Kidney epithelial cell (primary cell): ENCODE measurements around the gene STAMBPL1. TPM values are rescaled to one million over a fixed set of nuclear protein-coding genes. Genes with fewer than 3 reads are reported as not detected.

Experiments
- DNase-seq: peaks from one replicate; pipeline ENCODE4 v3.0.0-alpha.2; 2010; ENCODE audit warnings: low read depth
- H3K27me3 ChIP-seq: 2 replicates; pipeline ENCODE4 v1.6.0; 2011; ENCODE audit warnings: low read length; ENCODE audit not compliant: control insufficient read depth, insufficient read depth
- H3K36me3 ChIP-seq: 2 replicates; pipeline ENCODE4 v1.5.1; 2011; ENCODE audit warnings: low read length; ENCODE audit not compliant: control insufficient read depth, insufficient read depth
- H3K4me3 ChIP-seq: 2 replicates; pipeline ENCODE4 v1.5.1; 2011; ENCODE audit warnings: low read depth, mild to moderate bottlenecking, control low read depth, low read length
- total RNA-seq: library from RNA; depleted of rRNA; stranded (reverse); fragments of >200 nt; gene quantifications from 2 replicates; pipeline ENCODE4 v1.2.3, GENCODE V29; 2015
- TF ChIP-seq, protein P1 (sequence below): IDR thresholded peaks from 2 replicates; pipeline ENCODE4 v1.5.1; 2011; ENCODE audit warnings: mild to moderate bottlenecking, moderate library complexity, low read length, control low read depth, inconsistent platforms; ENCODE audit not compliant: insufficient read depth, poor library complexity, severe bottlenecking

The STAMBPL1 gene
- total RNA-seq, 1 donor from 2014 or later = 5.2 TPM

DNA sequence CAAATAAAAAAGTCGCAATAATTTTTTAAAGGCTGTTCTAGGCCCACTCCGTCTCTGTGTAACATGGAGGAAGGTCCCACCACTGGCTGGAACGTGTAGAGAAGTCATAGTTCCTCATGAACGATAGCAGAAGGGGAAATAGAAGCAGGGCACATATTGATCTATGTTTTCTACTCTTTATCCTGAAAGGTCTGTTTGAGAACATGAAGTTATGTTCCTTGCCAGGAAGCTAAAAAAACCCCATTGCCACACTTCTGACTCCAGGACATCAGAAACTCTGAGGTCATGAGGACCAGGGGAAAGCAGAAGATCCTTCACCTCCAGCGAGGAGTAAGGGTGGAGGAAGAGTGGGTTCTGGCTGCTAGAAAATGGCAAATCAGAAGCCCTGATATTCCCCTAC is 39.2 kb upstream of the STAMBPL1 start:
- H3K27me3 ChIP-seq = no peaks in the 10 kb centered on the region
- no peaks in the 10 kb centered on the region for H3K36me3 ChIP-seq
- no peak overlapping the region for H3K4me3 ChIP-seq
- DNase-seq = no peak
- TF ChIP-seq, protein P1, sequence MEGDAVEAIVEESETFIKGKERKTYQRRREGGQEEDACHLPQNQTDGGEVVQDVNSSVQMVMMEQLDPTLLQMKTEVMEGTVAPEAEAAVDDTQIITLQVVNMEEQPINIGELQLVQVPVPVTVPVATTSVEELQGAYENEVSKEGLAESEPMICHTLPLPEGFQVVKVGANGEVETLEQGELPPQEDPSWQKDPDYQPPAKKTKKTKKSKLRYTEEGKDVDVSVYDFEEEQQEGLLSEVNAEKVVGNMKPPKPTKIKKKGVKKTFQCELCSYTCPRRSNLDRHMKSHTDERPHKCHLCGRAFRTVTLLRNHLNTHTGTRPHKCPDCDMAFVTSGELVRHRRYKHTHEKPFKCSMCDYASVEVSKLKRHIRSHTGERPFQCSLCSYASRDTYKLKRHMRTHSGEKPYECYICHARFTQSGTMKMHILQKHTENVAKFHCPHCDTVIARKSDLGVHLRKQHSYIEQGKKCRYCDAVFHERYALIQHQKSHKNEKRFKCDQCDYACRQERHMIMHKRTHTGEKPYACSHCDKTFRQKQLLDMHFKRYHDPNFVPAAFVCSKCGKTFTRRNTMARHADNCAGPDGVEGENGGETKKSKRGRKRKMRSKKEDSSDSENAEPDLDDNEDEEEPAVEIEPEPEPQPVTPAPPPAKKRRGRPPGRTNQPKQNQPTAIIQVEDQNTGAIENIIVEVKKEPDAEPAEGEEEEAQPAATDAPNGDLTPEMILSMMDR = no peak

DNA sequence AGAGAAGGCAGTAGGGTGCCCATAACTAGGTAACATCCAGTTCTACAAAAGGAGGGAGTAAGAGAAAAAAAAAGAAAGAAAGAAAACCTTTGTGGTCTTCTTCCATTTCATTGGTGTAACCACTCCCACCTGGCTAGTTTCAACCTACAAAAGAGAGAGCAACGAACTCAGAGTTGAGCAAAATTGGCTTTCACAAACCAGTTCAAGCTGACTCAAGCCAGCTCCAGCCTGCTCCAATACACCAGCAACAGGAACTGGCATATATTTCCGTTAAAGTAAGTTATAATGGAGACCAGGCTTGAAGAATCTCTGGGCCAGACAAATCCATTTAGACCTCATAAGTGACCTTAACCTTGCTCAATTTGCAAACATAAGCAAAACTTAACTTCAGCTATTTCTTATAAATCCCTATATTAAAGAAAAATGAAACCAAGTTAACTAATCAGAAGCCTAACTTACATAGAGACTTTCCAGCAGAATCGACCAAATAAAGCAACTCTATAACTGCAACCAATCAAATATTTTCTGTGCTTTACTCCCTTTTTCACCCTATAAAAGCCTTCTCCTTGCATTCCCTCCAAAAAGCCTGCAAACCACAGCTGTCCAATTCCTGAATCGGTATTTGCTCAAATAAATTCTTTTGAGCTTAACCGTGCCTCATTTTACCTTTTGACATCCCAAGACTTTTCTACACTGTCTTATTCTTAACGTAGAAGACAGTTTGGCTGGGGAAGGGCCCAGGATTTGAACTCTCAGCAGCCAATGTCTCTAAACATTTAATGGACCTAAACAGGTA is 38.5 kb upstream of the STAMBPL1 start:
- DNase-seq = no peak
- H3K27me3 ChIP-seq = no peaks in the 10 kb centered on the region
- no peak overlapping the region for H3K4me3 ChIP-seq
- TF ChIP-seq, protein P1 = no peak
- no peaks in the 10 kb centered on the region for H3K36me3 ChIP-seq

DNA sequence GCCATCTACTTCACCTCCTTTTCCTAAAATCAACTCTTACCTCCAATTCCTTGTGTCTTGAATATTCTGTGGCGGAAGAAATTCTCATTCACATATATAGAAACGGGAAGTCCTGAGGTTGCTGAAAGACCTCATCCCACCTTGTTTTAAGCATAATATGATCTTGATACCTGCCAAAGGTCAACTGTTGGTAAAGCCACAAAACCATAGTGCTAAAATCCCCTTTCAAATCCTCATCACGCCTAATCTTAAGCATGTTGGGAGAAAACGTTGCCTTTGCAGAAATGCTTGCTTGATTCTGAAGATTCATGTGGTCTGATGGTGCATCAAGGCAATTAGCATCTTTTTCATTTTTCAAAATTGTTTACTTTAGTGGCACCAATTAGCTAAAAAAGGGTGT is 36.9 kb upstream of the STAMBPL1 start:
- no peaks in the 10 kb centered on the region for H3K36me3 ChIP-seq
- no peaks in the 10 kb centered on the region for H3K27me3 ChIP-seq
- TF ChIP-seq, protein P1 = no peak
- no peak for DNase-seq
- no peak overlapping the region for H3K4me3 ChIP-seq

DNA sequence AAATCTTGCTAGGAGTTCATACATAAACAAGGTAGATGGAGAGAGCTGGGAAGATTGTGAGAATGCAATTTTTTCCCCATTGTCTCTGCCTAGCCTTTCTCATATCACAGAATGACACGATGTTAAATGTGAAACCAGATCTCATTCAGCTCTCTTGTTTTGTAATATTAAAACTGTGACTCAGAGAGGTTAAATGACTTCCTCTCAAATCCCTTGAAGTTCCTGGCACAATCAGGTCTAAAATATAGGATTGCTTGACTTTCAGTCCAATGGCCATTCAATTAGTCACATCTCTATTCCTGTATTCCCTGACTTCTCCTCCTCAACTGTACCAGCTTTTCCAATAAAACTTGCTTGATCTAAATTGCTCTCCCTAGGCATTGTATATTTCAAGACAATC is 31.5 kb upstream of the STAMBPL1 start:
- peak; percentile 51 for DNase-seq
- H3K27me3 ChIP-seq = no peaks in the 10 kb centered on the region
- TF ChIP-seq, protein P1 = no peak
- H3K36me3 ChIP-seq = no peaks in the 10 kb centered on the region
- H3K4me3 ChIP-seq = no peak overlapping the region

DNA sequence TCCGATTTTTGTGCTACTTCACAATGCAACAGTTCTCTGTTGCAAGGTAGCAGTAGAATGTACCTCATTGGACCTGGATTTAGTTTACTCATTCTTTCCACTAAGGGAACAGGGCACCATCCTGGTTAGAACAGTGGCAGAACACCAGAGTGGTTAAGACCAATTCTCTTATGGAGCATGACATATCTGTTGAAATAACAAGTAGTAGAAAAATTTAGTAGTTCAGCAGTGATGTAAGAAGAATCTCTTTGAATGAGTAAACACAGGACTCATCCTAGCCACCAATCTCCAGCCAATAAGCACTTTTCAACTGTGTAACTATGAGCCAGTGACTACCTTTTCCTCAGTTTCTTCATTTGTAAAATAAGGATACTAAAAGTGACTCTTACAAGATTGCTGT is 30.8 kb upstream of the STAMBPL1 start:
- no peaks in the 10 kb centered on the region for H3K36me3 ChIP-seq
- DNase-seq = no peak
- H3K27me3 ChIP-seq = no peaks in the 10 kb centered on the region
- TF ChIP-seq, protein P1 = no peak
- no peak overlapping the region for H3K4me3 ChIP-seq

DNA sequence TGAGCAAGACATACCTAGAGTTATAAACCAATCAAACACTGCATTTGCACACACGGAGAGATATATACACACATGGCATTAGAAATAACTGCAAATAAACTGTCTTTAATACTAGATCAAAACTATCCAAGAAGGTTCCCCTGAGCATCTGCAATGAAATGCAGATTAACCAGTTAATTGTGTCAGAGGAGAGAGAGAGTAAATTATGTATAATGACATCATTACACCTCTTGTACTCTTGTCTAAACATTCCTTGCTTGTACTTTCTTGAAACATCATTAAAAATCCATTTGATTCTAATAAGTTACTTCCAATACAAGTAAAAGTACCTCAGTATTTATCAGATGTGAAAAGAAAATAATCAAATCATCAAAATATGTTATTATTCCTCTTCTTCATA is 29.3 kb upstream of the STAMBPL1 start:
- no peak for DNase-seq
- no peaks in the 10 kb centered on the region for H3K36me3 ChIP-seq
- no peak overlapping the region for H3K4me3 ChIP-seq
- no peaks in the 10 kb centered on the region for H3K27me3 ChIP-seq
- TF ChIP-seq, protein P1 = no peak
